PC-9 (cell line): ENCODE measurements around the gene DBH.

Source experiments
- CTCF ChIP-seq: fragments of 200-600 bp; sonication (generic); conservative IDR thresholded peaks from 2 replicates; pipeline ENCODE4 v1.6.1; 2017; ENCODE audit warnings: mixed run types, antibody characterized with exemption, mild to moderate bottlenecking, moderate library complexity
- EZH2 ChIP-seq: fragments of 200-600 bp; sonication (generic); IDR thresholded peaks from 2 replicates; pipeline ENCODE4 v1.8.0; 2017; ENCODE audit warnings: antibody characterized with exemption, low read depth

DNA sequence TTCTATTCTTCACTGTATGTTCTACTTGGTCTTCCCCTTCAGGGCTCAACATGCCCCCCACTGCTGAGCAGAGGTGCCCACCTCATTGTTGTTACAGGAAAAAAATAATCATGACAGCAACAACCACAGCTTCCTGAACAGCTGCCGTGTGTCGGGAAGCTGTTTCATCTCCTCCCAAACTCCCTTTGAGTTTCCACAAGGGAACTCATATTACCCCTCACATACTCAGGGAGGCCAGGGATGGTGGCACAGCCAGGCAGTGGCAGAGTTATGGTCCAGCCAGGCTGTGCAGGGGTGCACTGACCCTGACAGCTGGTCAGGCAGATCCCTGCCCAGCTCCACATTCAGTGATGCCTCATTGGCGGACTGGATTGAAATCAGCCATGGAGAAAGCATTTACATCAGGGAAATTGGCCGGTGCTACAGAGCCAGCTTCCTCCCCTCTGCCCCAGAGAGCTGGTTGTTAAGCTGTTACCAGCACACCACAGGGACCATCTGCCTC lies 64.7 kb downstream of the DBH start:
- no peak for TF ChIP-seq CTCF
- TF ChIP-seq EZH2, result no peak
